ENCODE results near the gene CST7.

The CST7 gene

GRCh38 chr20:25006431-25007167 is 57.5 kb downstream of the CST7 start:
- POLR2A ChIA-PET: no interaction called here
- DNase-seq (ENCODE audit: extremely low spot score): no peak
- TF ChIP-seq CTCF (IDR thresholded peaks at IDR 0.05; ENCODE audit: control extremely low read depth, extremely low read depth, low read depth, missing control alignments): no peak
- CTCF ChIA-PET: interaction anchor here (0.9 to 4.3 kb wide), 6 partner anchors 8 to 58 kb away, joined by 3 to 23 read pairs (median 5); no protein-coding TSS in a partner anchor

DNA sequence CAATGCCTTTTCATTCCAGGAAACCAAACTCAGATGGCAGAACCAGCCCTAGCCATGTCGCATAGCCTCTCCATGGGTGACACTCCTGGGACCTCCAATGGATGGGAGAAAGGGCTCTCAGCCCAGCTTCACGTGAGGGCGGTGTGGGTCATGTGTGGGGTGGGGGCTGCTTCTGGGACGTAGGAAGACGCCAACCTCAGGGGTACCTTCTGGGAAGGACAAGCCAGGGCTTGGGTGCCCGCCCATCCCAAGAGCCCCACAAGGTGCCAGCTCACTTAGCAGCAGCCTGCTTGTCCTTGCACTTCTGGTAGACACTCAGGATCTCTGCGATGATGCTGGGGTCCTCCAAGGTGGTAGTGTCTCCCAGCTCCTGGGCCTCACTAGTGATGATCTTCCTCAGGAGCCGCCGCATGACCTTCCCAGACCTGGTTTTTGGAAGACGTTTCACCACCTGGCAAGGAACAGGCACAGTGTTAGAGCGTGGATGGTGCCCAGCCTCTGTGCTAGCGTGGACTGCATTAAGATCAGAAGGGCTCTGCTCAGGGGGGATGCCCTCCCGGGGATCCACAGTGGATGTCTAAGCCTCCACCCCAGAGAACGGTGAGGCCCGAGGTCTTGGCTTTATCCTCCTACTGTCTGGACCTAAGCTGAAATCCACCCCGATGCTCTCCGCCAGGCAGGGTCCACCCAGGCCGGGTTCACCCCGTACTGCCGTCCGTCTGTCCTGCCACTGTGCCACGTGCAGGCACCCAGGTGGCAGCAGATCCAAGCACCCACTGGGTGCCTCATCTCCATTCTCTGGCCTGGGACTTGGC is 58.6 kb downstream of the CST7 start:
- ChIA-PET CTCF (interaction anchor here (0.9 to 4.3 kb wide), 4 partner anchors 8 to 57 kb away, joined by 3 to 12 read pairs (median 8); no protein-coding TSS in a partner anchor), POLR2A (no interaction called here)
- TF ChIP-seq CTCF (IDR thresholded peaks at IDR 0.05; ENCODE audit: control extremely low read depth, extremely low read depth, low read depth, missing control alignments): no peak
- no peak for DNase-seq (ENCODE audit: extremely low spot score)

DNA sequence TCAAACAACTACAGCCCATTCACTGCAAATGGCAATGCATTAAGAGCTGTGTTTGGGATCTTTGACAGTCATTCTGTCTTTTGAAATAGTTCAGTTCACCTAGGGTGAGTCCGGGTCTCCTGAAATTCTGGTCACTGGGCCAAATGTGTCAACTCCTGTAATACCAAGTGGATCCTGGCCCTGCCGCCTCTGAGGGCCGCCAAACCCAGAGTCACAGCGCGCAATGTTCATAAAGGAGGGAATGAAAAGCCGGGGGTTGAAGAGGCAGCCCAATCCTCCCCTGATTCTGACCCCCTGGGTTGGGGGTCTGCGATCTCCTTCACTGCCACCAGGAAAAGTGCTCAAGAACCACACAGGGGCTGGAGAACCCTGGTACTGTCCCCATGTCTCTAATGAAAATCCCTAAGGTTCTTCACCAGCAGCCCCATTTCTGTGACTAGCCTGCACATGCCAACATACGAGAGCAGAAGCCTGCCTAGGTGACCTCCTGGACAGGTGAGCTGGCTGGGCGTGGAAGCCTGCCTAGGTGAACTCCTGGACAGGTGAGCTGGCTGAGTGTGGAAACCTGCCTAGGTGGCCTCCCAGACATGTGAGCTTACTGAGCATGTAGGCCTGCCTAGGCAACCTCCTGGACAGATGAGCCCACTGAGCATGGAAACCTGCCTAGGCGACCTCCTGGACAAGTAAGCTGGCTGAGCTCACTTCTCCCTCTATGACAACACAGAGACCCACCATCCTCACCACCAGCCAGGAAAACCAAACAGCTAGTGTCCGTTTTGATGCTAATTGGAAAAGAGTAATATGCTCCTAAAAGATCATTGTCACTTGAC is 59.5 kb downstream of the CST7 start:
- CTCF ChIA-PET: interaction anchor here (0.7 to 3.3 kb wide), 5 partner anchors 9 to 57 kb away, joined by 3 to 11 read pairs (median 5); no protein-coding TSS in a partner anchor

More for the DNA sequence above, 59.5 kb downstream of the CST7 start:
- POLR2A ChIA-PET: no interaction called here
- no peak for TF ChIP-seq CTCF (IDR thresholded peaks at IDR 0.05; ENCODE audit: control extremely low read depth, extremely low read depth, low read depth, missing control alignments)
- DNase-seq (ENCODE audit: extremely low spot score): no peak
